ENCODE results near the gene SDHAF1. TPM values are rescaled to one million over a fixed set of nuclear protein-coding genes. Genes with fewer than 3 reads are reported as not detected.

Gene SDHAF1
- total RNA-seq, 1 experiment from 2014 or later = 16.0 TPM

DNA sequence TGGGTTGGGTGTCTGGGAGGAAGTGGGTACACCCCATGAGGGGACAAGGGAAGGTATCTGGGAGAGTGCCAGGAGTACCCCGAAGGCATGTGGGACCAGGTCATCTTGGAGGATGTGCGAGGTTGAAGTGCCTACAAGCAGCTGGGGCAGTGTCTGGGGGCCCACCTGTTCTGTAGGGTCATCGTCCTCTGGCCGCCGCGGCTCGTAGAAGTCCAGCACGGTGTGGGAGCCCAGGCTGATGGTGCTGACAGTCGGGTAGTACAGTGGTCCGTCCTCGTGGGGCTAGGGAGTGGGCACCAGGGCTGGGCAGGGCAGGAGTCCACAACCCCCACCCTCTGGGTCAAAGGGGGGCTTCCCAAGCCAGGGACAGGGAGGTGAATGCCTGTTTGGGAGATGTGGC is 15.4 kb downstream of the SDHAF1 start:
- Mint-ChIP-seq H3K4me3 (peak overlapping the region in 1 of 2 experiments; percentile 79; a peak in 3 of 5 replicates), H3K4me1 (peaks cover 36 to 40% of the 10 kb centered on the region in 2 experiments)
- no peak overlapping the region for H3K4me2 ChIP-seq (ENCODE audit: insufficient read depth, insufficient read length, low read length)

More for the DNA sequence above, 15.4 kb downstream of the SDHAF1 start:
- H3K23ac ChIP-seq (ENCODE audit: insufficient read length, low read depth, low read length) = no peak overlapping the region
- H2BK20ac ChIP-seq (ENCODE audit: low read depth, low read length, poor library complexity, severe bottlenecking) = no peak overlapping the region
- no peaks in the 10 kb centered on the region for H3K79me2 ChIP-seq (ENCODE audit: insufficient read depth, low read length)
- no peak overlapping the region for H3K9ac ChIP-seq (ENCODE audit: extremely low read depth, insufficient read length, low read length)
- H2BK120ac ChIP-seq (ENCODE audit: low read depth, low read length, poor library complexity, severe bottlenecking) = no peak overlapping the region
- H3K4me1 ChIP-seq (ENCODE audit: insufficient read depth, low read length) = no peaks in the 10 kb centered on the region
- no peaks in the 10 kb centered on the region for H4K20me1 ChIP-seq (ENCODE audit: control insufficient read depth, insufficient read depth, insufficient read length)
- H3K27ac Mint-ChIP-seq = no peak overlapping the region
- H3K23me2 ChIP-seq (ENCODE audit: insufficient read length, low read depth, low read length, poor library complexity, severe bottlenecking) = peaks cover 24% of the 10 kb centered on the region
- no peak overlapping the region for H3T11ph ChIP-seq (ENCODE audit: low read length)
- H3K79me1 ChIP-seq (ENCODE audit: insufficient read depth, low read depth, low read length, poor library complexity, severe bottlenecking) = peaks cover 2% of the 10 kb centered on the region
- TF ChIP-seq, protein P1, sequence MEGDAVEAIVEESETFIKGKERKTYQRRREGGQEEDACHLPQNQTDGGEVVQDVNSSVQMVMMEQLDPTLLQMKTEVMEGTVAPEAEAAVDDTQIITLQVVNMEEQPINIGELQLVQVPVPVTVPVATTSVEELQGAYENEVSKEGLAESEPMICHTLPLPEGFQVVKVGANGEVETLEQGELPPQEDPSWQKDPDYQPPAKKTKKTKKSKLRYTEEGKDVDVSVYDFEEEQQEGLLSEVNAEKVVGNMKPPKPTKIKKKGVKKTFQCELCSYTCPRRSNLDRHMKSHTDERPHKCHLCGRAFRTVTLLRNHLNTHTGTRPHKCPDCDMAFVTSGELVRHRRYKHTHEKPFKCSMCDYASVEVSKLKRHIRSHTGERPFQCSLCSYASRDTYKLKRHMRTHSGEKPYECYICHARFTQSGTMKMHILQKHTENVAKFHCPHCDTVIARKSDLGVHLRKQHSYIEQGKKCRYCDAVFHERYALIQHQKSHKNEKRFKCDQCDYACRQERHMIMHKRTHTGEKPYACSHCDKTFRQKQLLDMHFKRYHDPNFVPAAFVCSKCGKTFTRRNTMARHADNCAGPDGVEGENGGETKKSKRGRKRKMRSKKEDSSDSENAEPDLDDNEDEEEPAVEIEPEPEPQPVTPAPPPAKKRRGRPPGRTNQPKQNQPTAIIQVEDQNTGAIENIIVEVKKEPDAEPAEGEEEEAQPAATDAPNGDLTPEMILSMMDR (conservative IDR thresholded peaks at IDR 0.05) = no peak
- H2AK5ac ChIP-seq (ENCODE audit: insufficient read length, low read length) = no peak overlapping the region
- no peak overlapping the region for H4K91ac ChIP-seq (ENCODE audit: insufficient read length, low read depth, low read length)
- no peak overlapping the region for H2BK15ac ChIP-seq (ENCODE audit: low read depth, low read length)
- H3K14ac ChIP-seq (ENCODE audit: insufficient read depth, low read length) = no peak overlapping the region
- H3K27ac ChIP-seq (ENCODE audit: insufficient read length, low read depth, low read length) = no peak overlapping the region
- no peaks in the 10 kb centered on the region; a peak in 2 of 5 replicates for H3K9me3 Mint-ChIP-seq
- no peak overlapping the region for H2AFZ ChIP-seq (ENCODE audit: low read length)
- H3K27me3 ChIP-seq (ENCODE audit: insufficient read depth, low read length) = no peaks in the 10 kb centered on the region
- no peak overlapping the region for H3K18ac ChIP-seq (ENCODE audit: insufficient read length, low read depth, low read length)
- no peak for DNase-seq
- H3K4ac ChIP-seq (ENCODE audit: low read depth, low read length) = no peak overlapping the region
- no peak overlapping the region for H2BK12ac ChIP-seq (ENCODE audit: insufficient read length, low read depth, low read length)
- WGBS (ENCODE audit: extremely low coverage, insufficient read length, low lambda C conversion rate) = no CpG with 5 or more reads among the region's 11 CpGs
- no peak overlapping the region for H4K5ac ChIP-seq (ENCODE audit: insufficient read length, low read depth, low read length)
- H3K9me3 ChIP-seq (ENCODE audit: control insufficient read depth, low read depth, low read length) = no peaks in the 10 kb centered on the region
- peaks cover 1% of the 10 kb centered on the region for H3K27me3 Mint-ChIP-seq (ENCODE audit: low read depth)
- H2BK5ac ChIP-seq (ENCODE audit: insufficient read length, low read length) = no peak overlapping the region
- H4K8ac ChIP-seq (replicated peaks; ENCODE audit: insufficient read length, low read depth, low read length) = no peak overlapping the region
- no peak overlapping the region for H3K56ac ChIP-seq (ENCODE audit: insufficient read length, low read depth, low read length)
- peaks cover 3 to 14% (median 10%) of the 10 kb centered on the region in 3 experiments for H3K36me3 Mint-ChIP-seq (ENCODE audit: insufficient read depth in 1 of 3, low read depth in 3 of 3)

All from H9 (cell line).